A673 (cell line): ENCODE data around the gene ZKSCAN3. TPM values are rescaled to one million over a fixed set of nuclear protein-coding genes. Genes with fewer than 3 reads are reported as not detected.

Experiments
- BruUV-seq: library from RNA; stranded (reverse); fragments of 400-500 nt; replicated peaks from 2 replicates; lab custom pipeline; 2021; lab: Mats Ljungman, UMichigan
- CTCF ChIA-PET: fragments of 300-600 bp; sonication (Branson Sonifier 250); formaldehyde crosslinking; loops from one replicate; lab custom pipeline; 2022; ENCODE audit warnings: antibody characterized with exemption; lab: Charles Lee
- POLR2A ChIA-PET: fragments of 300-600 bp; sonication (Branson Sonifier 250); formaldehyde crosslinking; loops from one replicate; lab custom pipeline; 2022; ENCODE audit warnings: antibody characterized with exemption; ENCODE audit not compliant: low non-redundant PET; lab: Charles Lee
- DNase-seq: peaks from one replicate; pipeline ENCODE4 v3.0.0-alpha.2; 2015; ENCODE audit warnings: low spot score
- H3K27ac ChIP-seq: fragments of 200-600 bp; sonication (generic); 2 replicates; pipeline ENCODE4 v1.5.1; 2016; ENCODE audit warnings: mixed run types, low read depth, mild to moderate bottlenecking, mixed read lengths, antibody characterized with exemption, low read length; ENCODE audit not compliant: poor library complexity, severe bottlenecking
- H3K27me3 ChIP-seq: fragments of 200-600 bp; sonication (generic); replicated peaks from 2 replicates; pipeline ENCODE4 v1.6.1; 2017; ENCODE audit warnings: mixed run types, low read depth, mild to moderate bottlenecking, mixed read lengths, antibody characterized with exemption, low read length; ENCODE audit not compliant: insufficient read depth, poor library complexity
- H3K36me3 ChIP-seq: fragments of 200-600 bp; sonication (generic); 2 replicates; pipeline ENCODE4 v1.6.1; 2016; ENCODE audit warnings: mixed run types, mild to moderate bottlenecking, mixed read lengths, antibody characterized with exemption, low read length; ENCODE audit not compliant: insufficient read depth, poor library complexity, severe bottlenecking
- H3K4me1 ChIP-seq: fragments of 200-600 bp; sonication (generic); 2 replicates; pipeline ENCODE4 v1.6.1; 2017; ENCODE audit warnings: mixed run types, mild to moderate bottlenecking, mixed read lengths, antibody characterized with exemption, low read length; ENCODE audit not compliant: insufficient read depth, poor library complexity, severe bottlenecking
- H3K4me3 ChIP-seq: fragments of 200-600 bp; sonication (generic); 2 replicates; pipeline ENCODE4 v1.5.1; 2016; ENCODE audit warnings: low read depth, mixed run types, mild to moderate bottlenecking, mixed read lengths, low read length; ENCODE audit not compliant: poor library complexity, severe bottlenecking
- H3K9me3 ChIP-seq: fragments of 200-600 bp; sonication (generic); 2 replicates; pipeline ENCODE4 v1.6.1; 2016; ENCODE audit warnings: mixed run types, low read depth, mild to moderate bottlenecking, mixed read lengths, antibody characterized with exemption, low read length; ENCODE audit not compliant: poor library complexity, severe bottlenecking
- CTCF ChIP-seq: fragments of 300-800, 200-600 bp; sonication (generic); conservative IDR thresholded peaks from 2 replicates; pipeline ENCODE4 v1.5.1; 2017; ENCODE audit warnings: low read depth, mild to moderate bottlenecking, antibody characterized with exemption, low read length, moderate library complexity, mixed read lengths
- EZH2 ChIP-seq: fragments of 200-600 bp; sonication (generic); IDR thresholded peaks from 2 replicates; pipeline ENCODE4 v1.6.1; 2017; ENCODE audit warnings: borderline replicate concordance, low read depth, mild to moderate bottlenecking, mixed read lengths, antibody characterized with exemption, low read length; ENCODE audit not compliant: poor library complexity, severe bottlenecking
- intact Hi-C: fragments of 100-400 bp; cut with micrococcal nuclease; formaldehyde crosslinking; loops from one replicate; pipeline ENCODE4 v1.10.0; 2022; ENCODE audit not compliant: unreplicated experiment
- total RNA-seq: library from RNA; stranded (reverse); gene quantifications from 2 replicates; pipeline ENCODE4 v1.2.3, GENCODE V29; 2021

ZKSCAN3 gene
- total RNA-seq, 1 experiment from 2014 or later: 8.7 TPM

DNA sequence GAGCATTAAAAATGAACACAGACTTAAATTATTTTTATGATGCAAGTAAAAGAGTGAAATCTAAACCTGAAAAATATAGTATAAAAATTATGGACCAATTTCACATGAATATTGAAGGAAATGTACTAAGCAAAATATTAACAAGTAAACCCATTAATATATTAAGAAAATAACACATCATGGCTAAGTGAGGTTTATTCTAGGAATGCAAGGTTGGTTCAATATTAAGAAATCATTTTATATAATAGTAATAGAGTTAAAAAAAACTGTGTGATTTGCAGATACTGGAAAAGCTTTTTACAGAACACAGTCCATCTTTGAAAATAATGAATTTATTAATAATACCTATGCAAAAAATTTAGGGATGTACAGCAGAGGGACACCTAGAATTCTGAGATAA is 28.9 kb downstream of the ZKSCAN3 start:
- intact Hi-C loops: no loop called here
- CTCF ChIA-PET: no interaction called here
- no peaks in the 10 kb centered on the region for H3K4me1 ChIP-seq
- no peak for DNase-seq
- H3K9me3 ChIP-seq: no peaks in the 10 kb centered on the region
- no TSS peak for BruUV-seq
- no peaks in the 10 kb centered on the region for H3K27me3 ChIP-seq
- POLR2A ChIA-PET: no interaction called here
- peaks cover 30% of the 10 kb centered on the region for H3K36me3 ChIP-seq
- no peak for TF ChIP-seq EZH2
- no peak for TF ChIP-seq CTCF
- H3K27ac ChIP-seq: no peak overlapping the region
- no peak overlapping the region for H3K4me3 ChIP-seq

GRCh38 chr6:28380381-28380780 is 30.6 kb downstream of the ZKSCAN3 start:
- no peaks in the 10 kb centered on the region for H3K4me1 ChIP-seq
- H3K4me3 ChIP-seq: no peak overlapping the region
- H3K27me3 ChIP-seq: no peaks in the 10 kb centered on the region
- TF ChIP-seq CTCF (no peak), EZH2 (no peak)
- CTCF ChIA-PET: no interaction called here
- H3K27ac ChIP-seq: no peak overlapping the region
- H3K36me3 ChIP-seq: peaks cover 30% of the 10 kb centered on the region
- no peak for DNase-seq
- no peaks in the 10 kb centered on the region for H3K9me3 ChIP-seq
- POLR2A ChIA-PET: no interaction called here
- BruUV-seq: no TSS peak
- intact Hi-C loops: no loop called here

DNA sequence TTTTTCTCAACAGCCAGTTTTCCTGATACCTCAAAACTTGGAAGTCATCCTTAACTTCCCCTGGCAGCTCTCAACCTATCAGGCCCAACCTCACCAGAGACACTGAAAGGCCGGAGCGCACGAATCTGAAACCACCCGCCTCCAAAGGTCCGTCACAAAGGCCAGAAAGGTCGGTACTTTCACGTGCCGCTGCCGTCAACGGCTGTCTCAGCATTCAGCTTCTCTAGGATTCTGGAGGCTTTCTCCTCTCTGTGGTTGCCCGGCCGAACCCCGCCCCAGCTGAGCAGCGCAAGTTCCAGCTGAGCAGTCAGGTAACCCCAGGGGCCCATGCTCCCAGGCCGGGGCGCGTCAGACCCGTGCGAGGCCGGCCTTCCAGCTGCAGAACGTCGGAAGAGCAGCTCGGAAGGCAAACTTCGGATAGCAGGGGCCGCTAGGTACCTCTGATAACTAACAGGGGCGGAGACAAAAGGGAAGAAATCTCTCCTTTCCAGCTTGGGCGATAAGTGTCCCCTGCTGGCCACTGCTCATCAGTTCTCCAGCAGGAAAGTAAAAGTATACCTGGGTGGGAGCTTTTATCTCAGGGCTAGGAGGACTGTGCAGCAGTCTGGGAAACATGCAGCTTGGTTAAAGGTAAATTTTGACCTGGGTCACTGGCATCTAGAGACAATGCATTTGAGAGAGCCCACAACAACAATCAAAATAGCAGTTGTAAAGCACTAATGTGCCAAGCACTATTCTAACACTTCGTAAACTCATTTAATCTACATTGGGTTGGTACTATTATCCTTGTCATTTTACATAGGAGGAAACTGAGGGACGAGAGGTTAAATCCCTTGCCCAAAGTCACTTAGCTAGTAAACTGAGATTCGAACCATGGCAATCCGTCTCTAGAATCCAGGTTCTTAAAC is 33.7 kb downstream of the ZKSCAN3 start:
- Histone ChIP-seq H3K9me3 (no peaks in the 10 kb centered on the region), H3K4me3 (peak overlapping the region; percentile 50), H3K36me3 (peaks cover 34% of the 10 kb centered on the region), H3K27me3 (no peaks in the 10 kb centered on the region), H3K27ac (no peak overlapping the region), H3K4me1 (no peaks in the 10 kb centered on the region)
- POLR2A ChIA-PET: no interaction called here
- TF ChIP-seq EZH2: no peak
- peak; percentile 37; the same call in 1 of the 2 replicates for TF ChIP-seq CTCF
- BruUV-seq: no TSS peak
- DNase-seq: peak; percentile 51
- CTCF ChIA-PET: interaction anchor here (0.6 to 0.7 kb wide), 2 partner anchors 50 to 249 kb away, joined by 3 read pairs; no protein-coding TSS in a partner anchor
- intact Hi-C loops: no loop called here
